HG02885 (cell line): ENCODE data around the gene ERC1.
"Not testable (repeated sequence)": the region's sequence is repeated elsewhere in the genome, so short reads cannot be mapped to it uniquely, and the experiment has no call there.

Source experiments
- ATAC-seq: cut with Tn5 transposase; IDR thresholded peaks from one replicate; pipeline ENCODE4 v1.9.1; 2021; ENCODE audit warnings: mild to moderate bottlenecking; ENCODE audit not compliant: unreplicated experiment, poor library complexity

ERC1 gene

GRCh38 chr12:1115484-1116231, 124.6 kb downstream of the ERC1 start:
- no peak for ATAC-seq

GRCh38 chr12:1117371-1117770, 126.3 kb downstream of the ERC1 start:
- no peak for ATAC-seq

- ATAC-seq, result no peak
Observed at GRCh38 chr12:1117970-1118563, 127.0 kb downstream of the ERC1 start.

- ATAC-seq, result no peak
Observed at GRCh38 chr12:1122786-1123185, 131.8 kb downstream of the ERC1 start.

GRCh38 chr12:1126091-1126490, 135.1 kb downstream of the ERC1 start:
- no peak for ATAC-seq

GRCh38 chr12:1127021-1127420, 136.0 kb downstream of the ERC1 start:
- ATAC-seq, result no peak

GRCh38 chr12:1130164-1130563, 139.1 kb downstream of the ERC1 start:
- ATAC-seq, result no peak

GRCh38 chr12:1130571-1130970, 139.5 kb downstream of the ERC1 start:
- ATAC-seq, result no peak

GRCh38 chr12:1131811-1132224, 140.8 kb downstream of the ERC1 start:
- ATAC-seq, result no peak

GRCh38 chr12:1132311-1132710, 141.3 kb downstream of the ERC1 start:
- no peak for ATAC-seq

- ATAC-seq, result no peak
Observed at GRCh38 chr12:1138691-1139090, 147.7 kb downstream of the ERC1 start.

- ATAC-seq, result not testable (repeated sequence)
Observed at GRCh38 chr12:1146758-1147157, 155.7 kb downstream of the ERC1 start.

GRCh38 chr12:1147821-1148220, 156.8 kb downstream of the ERC1 start:
- ATAC-seq, result no peak

- no peak for ATAC-seq
Observed at GRCh38 chr12:1157046-1157445, 166.0 kb downstream of the ERC1 start.

GRCh38 chr12:1161197-1161596, 170.2 kb downstream of the ERC1 start:
- no peak for ATAC-seq

- no peak for ATAC-seq
Observed at GRCh38 chr12:1162081-1162760, 171.2 kb downstream of the ERC1 start.

- ATAC-seq, result no peak
Observed at GRCh38 chr12:1167784-1168183, 176.8 kb downstream of the ERC1 start.

- ATAC-seq, result no peak
Observed at GRCh38 chr12:1170411-1170810, 179.4 kb downstream of the ERC1 start.

GRCh38 chr12:1171657-1172408, 180.8 kb downstream of the ERC1 start:
- ATAC-seq, result no peak

GRCh38 chr12:1173781-1174617, 183.0 kb downstream of the ERC1 start:
- no peak for ATAC-seq
